Activated CD8-positive, alpha-beta memory T cell treated with anti-CD3 and anti-CD28 coated beads, Interleukin-2, amount 50 U/mL, for 24 hours (primary cell): ENCODE results near the gene ATAD3C.
"Not testable (repeated sequence)": the region's sequence is repeated elsewhere in the genome, so short reads cannot be mapped to it uniquely, and the experiment has no call there.

ENCODE experiments used
- DNase-seq: peaks from one replicate; pipeline ENCODE4 v3.0.0-alpha.2; 2020; ENCODE audit errors: extremely low read depth

The ATAD3C gene

DNA sequence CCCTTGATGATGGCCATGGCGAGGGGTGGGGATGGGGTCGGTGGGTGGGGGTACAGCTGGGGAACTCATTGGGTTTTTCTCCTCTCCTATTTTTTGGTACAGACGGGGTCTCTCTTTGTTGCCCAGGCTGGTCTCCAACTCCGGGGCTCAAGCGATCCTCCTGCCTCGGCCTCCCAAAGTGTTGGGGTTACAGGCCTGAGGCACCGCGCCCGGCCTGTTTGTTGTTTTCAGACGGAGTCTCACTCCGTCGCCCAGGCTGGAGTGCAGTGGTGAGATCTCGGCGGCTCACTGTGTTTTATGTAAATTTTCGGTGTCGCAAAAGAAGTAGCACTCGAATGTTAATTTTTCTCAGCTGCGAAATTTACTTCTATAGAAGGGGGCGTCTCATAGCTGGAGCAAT lies 2.9 kb upstream of the ATAD3C start:
- not testable (repeated sequence) for DNase-seq

GRCh38 chr1:1450616-1451015 lies 1.1 kb downstream of the ATAD3C start:
- not testable (repeated sequence) for DNase-seq

- DNase-seq: no peak
Observed at GRCh38 chr1:1451696-1452364, 2.3 kb downstream of the ATAD3C start.

DNA sequence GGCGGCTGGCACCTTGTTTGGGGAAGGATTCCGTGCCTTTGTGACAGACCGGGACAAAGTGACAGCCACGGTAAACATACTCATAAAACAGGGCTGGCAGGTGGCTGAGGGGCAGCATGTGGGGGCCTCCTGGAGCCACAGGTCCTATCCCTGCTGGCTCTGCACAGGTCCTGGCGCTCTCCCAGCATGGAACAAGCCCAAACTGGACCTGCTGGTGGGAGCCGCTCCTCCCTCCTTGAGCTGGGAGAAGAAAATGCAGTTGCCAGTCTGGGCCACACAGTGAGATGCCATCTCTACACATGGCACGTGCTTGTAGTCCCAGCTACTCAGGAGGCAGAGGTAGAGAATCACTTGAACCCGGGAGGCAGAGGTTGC lies 2.9 kb downstream of the ATAD3C start:
- not testable (repeated sequence) for DNase-seq

GRCh38 chr1:1452882-1453281 lies 3.4 kb downstream of the ATAD3C start:
- no peak for DNase-seq

DNA sequence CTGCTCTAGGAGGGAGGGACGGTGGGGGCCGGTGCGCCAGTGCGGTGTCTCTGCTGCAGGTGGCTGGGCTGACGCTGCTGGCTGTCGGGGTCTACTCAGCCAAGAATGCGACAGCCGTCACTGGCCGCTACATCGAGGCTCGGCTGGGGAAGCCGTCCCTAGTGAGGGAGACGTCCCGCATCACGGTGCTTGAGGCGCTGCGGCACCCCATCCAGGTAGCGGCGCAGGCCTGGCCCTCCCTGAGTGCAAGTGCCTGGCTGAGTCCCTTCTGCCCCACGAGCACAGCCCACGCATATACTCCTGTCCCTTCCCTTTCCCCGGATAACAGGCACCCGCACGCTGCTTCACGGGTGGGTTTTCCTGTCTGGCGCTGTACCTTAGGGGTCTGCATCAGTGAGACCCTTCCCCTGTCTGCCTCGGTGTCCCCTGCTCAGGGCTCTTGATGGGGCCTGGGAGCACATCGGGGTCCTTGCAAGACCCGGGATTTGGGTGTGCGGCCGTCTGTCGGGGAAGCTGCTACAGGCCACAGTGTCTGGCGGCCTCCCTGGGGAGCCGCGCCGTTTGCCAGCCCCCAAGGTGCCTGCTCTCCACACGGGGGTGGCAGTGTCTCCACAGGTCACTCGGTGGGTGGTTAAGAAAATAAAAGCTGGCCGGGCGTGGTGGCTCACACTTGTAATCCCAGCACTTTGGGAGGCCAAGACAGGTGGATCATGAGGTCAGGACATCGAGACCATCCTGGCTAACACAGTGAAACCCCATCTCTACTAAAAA lies 5.0 kb downstream of the ATAD3C start:
- DNase-seq: not testable (repeated sequence)

- DNase-seq: no peak
Observed at GRCh38 chr1:1455366-1455884, 5.9 kb downstream of the ATAD3C start.

DNA sequence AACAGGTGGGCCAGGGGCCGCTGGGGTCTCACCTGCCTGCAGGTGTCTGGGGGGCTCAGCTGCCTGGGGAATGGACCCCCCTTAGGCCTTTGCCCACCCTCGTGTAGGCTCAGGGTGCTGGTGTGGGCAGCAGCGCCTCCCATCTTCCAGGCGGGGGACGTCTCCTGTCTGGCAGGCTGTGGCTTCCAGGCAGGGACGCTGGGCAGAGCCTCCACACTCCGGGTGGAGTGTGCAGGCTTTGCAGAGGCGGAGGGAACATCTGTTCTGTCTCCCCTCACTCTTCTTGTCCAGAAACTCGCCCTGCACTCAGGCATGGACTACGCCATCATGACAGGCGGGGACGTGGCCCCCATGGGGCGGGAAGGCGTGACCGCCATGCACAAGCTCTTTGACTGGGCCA lies 6.4 kb downstream of the ATAD3C start:
- DNase-seq: not testable (repeated sequence)

- DNase-seq: not testable (repeated sequence)
Observed at GRCh38 chr1:1456683-1457255, 7.3 kb downstream of the ATAD3C start.

GRCh38 chr1:1459156-1459555 lies 9.7 kb downstream of the ATAD3C start:
- not testable (repeated sequence) for DNase-seq

- DNase-seq: not testable (repeated sequence)
Observed at GRCh38 chr1:1459711-1460110, 10.2 kb downstream of the ATAD3C start.

- DNase-seq: no peak
Observed at GRCh38 chr1:1460540-1461130, 11.1 kb downstream of the ATAD3C start.

DNA sequence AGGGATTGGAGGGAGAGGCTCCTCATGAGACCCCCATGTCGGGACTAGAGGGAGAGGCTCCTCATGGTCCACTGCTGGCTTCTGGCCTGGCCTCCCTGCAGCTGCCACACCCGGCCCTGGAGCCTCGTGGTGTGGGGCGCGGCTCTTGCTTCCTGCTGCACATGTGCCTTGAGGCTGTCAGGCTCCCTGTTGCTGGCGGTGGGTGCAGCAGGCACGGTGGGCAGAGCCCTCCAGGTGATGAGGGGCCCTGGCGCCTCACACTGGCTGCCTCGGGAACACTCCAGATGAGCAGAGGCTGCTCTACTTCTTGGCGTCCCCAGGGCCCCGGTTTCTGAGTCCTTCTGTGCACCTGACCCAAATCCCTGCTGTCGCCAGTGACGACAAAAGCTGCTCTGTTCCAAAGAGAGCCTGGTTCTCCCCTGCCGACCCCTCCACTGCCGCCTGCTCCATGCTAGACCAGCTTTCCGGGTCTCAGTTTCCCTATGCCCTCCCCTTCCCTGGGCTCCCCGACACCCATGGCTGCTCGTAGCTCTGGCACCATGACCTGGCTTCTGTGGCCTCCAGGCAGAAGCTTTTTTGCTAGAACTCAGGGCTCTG lies 12.3 kb downstream of the ATAD3C start:
- DNase-seq: no peak

DNA sequence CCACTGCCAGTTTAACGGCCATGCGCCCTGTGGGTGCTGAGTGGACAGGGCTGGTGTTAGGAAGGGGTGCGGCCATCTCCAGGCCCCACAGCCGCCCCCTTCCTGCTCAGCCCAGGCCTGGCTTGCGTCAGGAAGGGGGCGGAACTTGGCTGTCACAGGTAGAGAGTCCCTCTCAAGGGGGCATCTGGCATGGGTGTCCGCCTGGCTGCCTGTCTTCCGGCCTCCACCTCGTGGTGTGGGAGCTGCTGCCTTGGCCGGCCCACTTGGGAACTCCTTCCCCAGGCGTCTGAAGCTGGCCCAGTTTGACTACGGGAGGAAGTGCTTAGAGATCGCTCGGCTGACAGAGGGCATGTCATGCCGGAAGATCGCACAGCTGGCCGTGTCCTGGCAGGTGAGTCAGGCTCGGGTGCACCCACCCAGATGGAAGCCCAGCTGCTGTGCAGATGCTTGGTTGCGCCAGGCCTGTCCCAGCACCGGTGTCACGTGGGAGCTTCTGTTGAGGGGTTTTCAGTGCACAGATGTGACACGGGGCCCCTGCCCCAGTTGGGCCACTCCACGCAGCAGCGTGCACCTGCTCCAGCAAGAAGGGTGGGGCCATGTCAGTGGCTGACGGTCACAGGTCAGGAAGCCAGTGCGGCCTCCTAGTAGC lies 13.0 kb downstream of the ATAD3C start:
- no peak for DNase-seq

GRCh38 chr1:1463312-1463711 lies 13.8 kb downstream of the ATAD3C start:
- no peak for DNase-seq

DNA sequence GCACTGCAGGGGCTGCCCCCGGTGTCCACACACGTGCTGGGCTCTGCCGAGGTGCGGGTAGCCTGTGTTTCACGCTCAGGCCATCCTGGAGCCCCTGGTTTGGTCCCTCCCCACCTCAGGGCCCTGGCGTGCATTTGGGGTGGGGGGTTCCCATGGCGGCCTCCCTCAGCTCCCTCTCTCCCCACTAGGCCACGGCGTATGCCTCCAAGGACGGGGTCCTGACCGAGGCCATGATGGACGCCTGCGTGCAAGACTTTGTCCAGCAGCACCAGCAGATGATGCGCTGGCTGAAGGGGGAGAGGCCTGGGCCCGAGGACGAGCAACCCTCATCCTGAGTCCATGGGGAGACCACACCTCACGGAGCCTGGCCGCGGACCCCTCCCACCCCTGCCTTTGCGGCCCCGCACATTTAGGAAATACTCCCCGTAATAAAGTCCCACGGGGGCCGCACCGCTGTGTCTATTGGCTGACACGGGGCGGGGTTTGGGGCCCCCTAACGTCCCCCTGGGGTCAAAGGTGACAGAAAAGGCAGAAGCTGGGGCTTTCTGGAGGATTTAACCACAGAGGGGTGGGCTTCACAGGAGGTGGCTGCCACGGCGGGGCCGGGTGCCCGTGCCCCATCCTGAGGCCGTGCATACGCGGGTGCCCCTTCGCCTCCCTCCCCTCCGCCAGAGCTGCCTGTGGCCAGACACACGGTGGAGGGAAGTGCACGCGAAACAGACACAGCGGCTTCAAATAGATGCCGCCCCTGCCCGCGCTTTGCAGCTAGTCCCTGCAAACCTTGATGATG lies 18.9 kb downstream of the ATAD3C start:
- not testable (repeated sequence) for DNase-seq

GRCh38 chr1:1470626-1471388 lies 21.3 kb downstream of the ATAD3C start:
- no peak for DNase-seq

DNA sequence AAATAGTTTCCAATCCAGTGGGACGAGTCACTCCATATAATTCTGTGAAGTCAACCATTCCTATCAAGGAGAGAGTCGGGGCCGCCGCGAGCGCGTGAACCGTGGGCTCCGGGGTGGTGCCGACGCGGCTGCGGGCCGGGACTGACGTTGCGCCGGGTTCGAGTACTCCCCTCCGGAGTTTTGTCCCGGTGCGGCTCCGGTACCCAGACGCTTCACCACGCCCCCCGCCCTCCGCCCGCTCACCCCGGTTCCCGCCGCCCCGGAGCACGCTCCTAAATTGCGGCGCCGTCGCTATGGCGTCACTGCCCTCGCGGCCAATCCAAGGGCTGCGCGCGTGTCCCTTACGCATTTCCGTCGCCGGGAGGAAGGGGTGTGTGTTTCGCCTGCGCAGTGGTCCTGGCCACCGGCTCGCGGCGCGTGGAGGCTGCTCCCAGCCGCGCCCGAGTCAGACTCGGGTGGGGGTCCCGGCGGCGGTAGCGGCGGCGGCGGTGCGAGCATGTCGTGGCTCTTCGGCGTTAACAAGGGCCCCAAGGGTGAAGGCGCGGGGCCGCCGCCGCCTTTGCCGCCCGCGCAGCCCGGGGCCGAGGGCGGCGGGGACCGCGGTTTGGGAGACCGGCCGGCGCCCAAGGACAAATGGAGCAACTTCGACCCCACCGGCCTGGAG lies 22.0 kb downstream of the ATAD3C start, which contains the start of gene ATAD3B:
TSS of gene ATAD3B (plus strand) at position 377 of the 664 bp plus-strand sequence. CDS start at position 497, 120 bp downstream.
- DNase-seq: peak; percentile 91
